PFSK-1 (cell line): ENCODE data around the gene EPHA5.

Experiments
- FOXP2 ChIP-seq: optimal IDR thresholded peaks from 2 replicates; pipeline ENCODE3; 2011; ENCODE audit warnings: borderline replicate concordance, control low read depth, inconsistent platforms; ENCODE audit not compliant: insufficient read depth; ENCODE audit errors: extremely low read length, extremely low read depth
- POLR2AphosphoS5 ChIP-seq: IDR thresholded peaks from 2 replicates; pipeline ENCODE4 v1.6.1; 2012; ENCODE audit warnings: low read depth, mild to moderate bottlenecking, control low read depth, low read length, moderate library complexity
- REST ChIP-seq, 2 experiments: IDR thresholded peaks; 2 replicates each; pipeline versions ENCODE4 v1.6.1 to v1.8.0; 2011 to 2012; ENCODE audit warnings: low read depth in 2 of 2, low read length in 2 of 2, control low read depth in 1 of 2, inconsistent platforms in 1 of 2, mild to moderate bottlenecking in 1 of 2, moderate library complexity in 1 of 2; ENCODE audit not compliant: insufficient read depth in 1 of 2
- SIN3A ChIP-seq: IDR thresholded peaks from 2 replicates; pipeline ENCODE4 v1.6.1; 2012; ENCODE audit warnings: mild to moderate bottlenecking, low read length, moderate library complexity, borderline replicate concordance; ENCODE audit not compliant: insufficient read depth
- TAF1 ChIP-seq: IDR thresholded peaks from 2 replicates; pipeline ENCODE4 v1.6.1; 2012; ENCODE audit warnings: low read length, control low read depth, borderline replicate concordance; ENCODE audit not compliant: insufficient read depth

- no peak for TF ChIP-seq TAF1
- no peak for TF ChIP-seq POLR2AphosphoS5
- no peak for TF ChIP-seq REST (IDR thresholded peaks at IDR 0.05; ENCODE audit: insufficient read depth in 1 of 2, low read depth in 2 of 2, low read length in 2 of 2)
- no peak for TF ChIP-seq FOXP2
- no peak for TF ChIP-seq SIN3A
These were observed 286.5 kb downstream of the EPHA5 start for GRCh38 chr4:65383589-65384305.
